Spinal cord (tissue), 9 donors: ENCODE data around the gene MTCL3.

Experiments used
- DNase-seq, 6 donors: peaks; one replicate each; pipeline versions ENCODE4 v3.0.0 to v3.0.0-alpha.2; 2013 to 2015; ENCODE audit warnings: low spot score in 6 of 6, low read depth in 4 of 6
- H3K27ac ChIP-seq: one replicate; pipeline ENCODE4 v1.5.1; 2013; ENCODE audit warnings: low read depth, low read length, control low read depth
- H3K27me3 ChIP-seq: one replicate; pipeline ENCODE4 v1.6.1; 2013; ENCODE audit warnings: low read length; ENCODE audit not compliant: control insufficient read depth, insufficient read depth
- H3K36me3 ChIP-seq: one replicate; pipeline ENCODE4 v1.6.1; 2013; ENCODE audit warnings: low read length; ENCODE audit not compliant: control insufficient read depth, insufficient read depth
- H3K4me1 ChIP-seq: one replicate; pipeline ENCODE4 v1.6.1; 2013; ENCODE audit warnings: low read length; ENCODE audit not compliant: control insufficient read depth, insufficient read depth
- H3K4me3 ChIP-seq: one replicate; pipeline ENCODE4 v1.5.1; 2013; ENCODE audit warnings: low read depth, low read length, control low read depth
- H3K9me3 ChIP-seq: one replicate; pipeline ENCODE4 v1.6.1; 2013; ENCODE audit warnings: low read length; ENCODE audit not compliant: control insufficient read depth, insufficient read depth
- WGBS: methylation state at CpG from one replicate; pipeline ENCODE4 v1.1.5; 2013; ENCODE audit warnings: missing lambda C conversion rate; ENCODE audit not compliant: insufficient coverage; 5-methylcytosine and 5-hydroxymethylcytosine counted together
- donor health status: healthy.

MTCL3 gene

GRCh38 chr6:127475823-127476176 lies 43.3 kb downstream of the MTCL3 start:
- Histone ChIP-seq H3K27ac (no peak overlapping the region), H3K27me3 (no peaks in the 10 kb centered on the region), H3K9me3 (no peaks in the 10 kb centered on the region), H3K4me1 (no peaks in the 10 kb centered on the region), H3K4me3 (no peak overlapping the region), H3K36me3 (peaks cover 32% of the 10 kb centered on the region)
- WGBS, result 92% methylated on average over 34 of the region's 34 CpGs
- no peak for DNase-seq

GRCh38 chr6:127475135-127475822 lies 43.9 kb downstream of the MTCL3 start:
- WGBS, result 93% methylated on average over 87 of the region's 87 CpGs
- no peaks in the 10 kb centered on the region for H3K9me3 ChIP-seq
- DNase-seq, result no peak
- H3K4me1 ChIP-seq, result no peaks in the 10 kb centered on the region
- no peak overlapping the region for H3K27ac ChIP-seq
- no peaks in the 10 kb centered on the region for H3K27me3 ChIP-seq
- peaks cover 32% of the 10 kb centered on the region for H3K36me3 ChIP-seq
- no peak overlapping the region for H3K4me3 ChIP-seq

GRCh38 chr6:127471379-127472255 lies 47.5 kb downstream of the MTCL3 start:
- H3K4me3 ChIP-seq, result no peak overlapping the region
- no peaks in the 10 kb centered on the region for H3K27me3 ChIP-seq
- no peaks in the 10 kb centered on the region for H3K9me3 ChIP-seq
- WGBS, result no CpG with 5 or more reads among the region's 5 CpGs
- H3K27ac ChIP-seq, result no peak overlapping the region
- H3K4me1 ChIP-seq, result no peaks in the 10 kb centered on the region
- DNase-seq, result no peak
- H3K36me3 ChIP-seq, result peaks cover 28% of the 10 kb centered on the region

- H3K27ac ChIP-seq, result no peak overlapping the region
- no peaks in the 10 kb centered on the region for H3K27me3 ChIP-seq
- no peak for DNase-seq
- H3K36me3 ChIP-seq, result peaks cover 5% of the 10 kb centered on the region
- no peaks in the 10 kb centered on the region for H3K9me3 ChIP-seq
- H3K4me1 ChIP-seq, result no peaks in the 10 kb centered on the region
- H3K4me3 ChIP-seq, result no peak overlapping the region
- no CpG with 5 or more reads among the region's 2 CpGs for WGBS
These were observed 50.2 kb downstream of the MTCL3 start for GRCh38 chr6:127468936-127469335.

- no peak for DNase-seq
- H3K36me3 ChIP-seq, result peaks cover 5% of the 10 kb centered on the region
- H3K27me3 ChIP-seq, result no peaks in the 10 kb centered on the region
These were observed 52.7 kb downstream of the MTCL3 start for GRCh38 chr6:127466416-127466815.

GRCh38 chr6:127464881-127465459 lies 54.2 kb downstream of the MTCL3 start:
- H3K27me3 ChIP-seq, result no peaks in the 10 kb centered on the region
- H3K4me3 ChIP-seq, result no peak overlapping the region
- H3K4me1 ChIP-seq, result no peaks in the 10 kb centered on the region
- peaks cover 5% of the 10 kb centered on the region for H3K36me3 ChIP-seq
- no peaks in the 10 kb centered on the region for H3K9me3 ChIP-seq
- no peak overlapping the region for H3K27ac ChIP-seq
- WGBS, result 100% methylated on average over 1 of the region's 3 CpGs
- peak in 5 of 6 donors; percentile 31 to 86 (median 50) for DNase-seq

More at GRCh38 chr6:127466416-127466815, 52.7 kb downstream of the MTCL3 start:
- no peaks in the 10 kb centered on the region for H3K9me3 ChIP-seq
- no peak overlapping the region for H3K4me3 ChIP-seq
- 79% methylated on average over 4 of the region's 5 CpGs for whole genome bisulfite sequencing
- no peaks in the 10 kb centered on the region for H3K4me1 ChIP-seq
- no peak overlapping the region for H3K27ac ChIP-seq

GRCh38 chr6:127464161-127464880 lies 54.8 kb downstream of the MTCL3 start:
- no peak overlapping the region for H3K4me3 ChIP-seq
- no peaks in the 10 kb centered on the region for H3K4me1 ChIP-seq

GRCh38 chr6:127463056-127463455 lies 56.1 kb downstream of the MTCL3 start:
- Histone ChIP-seq H3K9me3 (no peaks in the 10 kb centered on the region), H3K27me3 (no peaks in the 10 kb centered on the region), H3K4me3 (no peak overlapping the region), H3K27ac (no peak overlapping the region), H3K36me3 (peaks cover 4% of the 10 kb centered on the region), H3K4me1 (no peaks in the 10 kb centered on the region)
- WGBS, result 97% methylated on average over 4 of the region's 5 CpGs
- no peak for DNase-seq

More at GRCh38 chr6:127464161-127464880, 54.8 kb downstream of the MTCL3 start:
- 63% methylated on average over 4 of the region's 6 CpGs for WGBS
- H3K36me3 ChIP-seq, result peaks cover 5% of the 10 kb centered on the region
- DNase-seq, result no peak
- H3K9me3 ChIP-seq, result no peaks in the 10 kb centered on the region
- no peaks in the 10 kb centered on the region for H3K27me3 ChIP-seq
- no peak overlapping the region for H3K27ac ChIP-seq

- Histone ChIP-seq H3K4me3 (no peak overlapping the region), H3K36me3 (no peaks in the 10 kb centered on the region), H3K27ac (no peak overlapping the region), H3K9me3 (no peaks in the 10 kb centered on the region), H3K4me1 (no peaks in the 10 kb centered on the region), H3K27me3 (no peaks in the 10 kb centered on the region)
- WGBS, result no CpG with 5 or more reads among the region's 2 CpGs
- no peak for DNase-seq
These were observed 56.8 kb downstream of the MTCL3 start for GRCh38 chr6:127462376-127462775.
